Fibroblast of skin of right biceps (primary cell): Measurements from ENCODE around the gene GLE1.
"Not testable (repeated sequence)": the region's sequence is repeated elsewhere in the genome, so short reads cannot be mapped to it uniquely, and the experiment has no call there.

Experiments used
- DNase-seq: peaks from one replicate; pipeline ENCODE4 v3.0.0-alpha.2; 2013

The GLE1 gene

DNA sequence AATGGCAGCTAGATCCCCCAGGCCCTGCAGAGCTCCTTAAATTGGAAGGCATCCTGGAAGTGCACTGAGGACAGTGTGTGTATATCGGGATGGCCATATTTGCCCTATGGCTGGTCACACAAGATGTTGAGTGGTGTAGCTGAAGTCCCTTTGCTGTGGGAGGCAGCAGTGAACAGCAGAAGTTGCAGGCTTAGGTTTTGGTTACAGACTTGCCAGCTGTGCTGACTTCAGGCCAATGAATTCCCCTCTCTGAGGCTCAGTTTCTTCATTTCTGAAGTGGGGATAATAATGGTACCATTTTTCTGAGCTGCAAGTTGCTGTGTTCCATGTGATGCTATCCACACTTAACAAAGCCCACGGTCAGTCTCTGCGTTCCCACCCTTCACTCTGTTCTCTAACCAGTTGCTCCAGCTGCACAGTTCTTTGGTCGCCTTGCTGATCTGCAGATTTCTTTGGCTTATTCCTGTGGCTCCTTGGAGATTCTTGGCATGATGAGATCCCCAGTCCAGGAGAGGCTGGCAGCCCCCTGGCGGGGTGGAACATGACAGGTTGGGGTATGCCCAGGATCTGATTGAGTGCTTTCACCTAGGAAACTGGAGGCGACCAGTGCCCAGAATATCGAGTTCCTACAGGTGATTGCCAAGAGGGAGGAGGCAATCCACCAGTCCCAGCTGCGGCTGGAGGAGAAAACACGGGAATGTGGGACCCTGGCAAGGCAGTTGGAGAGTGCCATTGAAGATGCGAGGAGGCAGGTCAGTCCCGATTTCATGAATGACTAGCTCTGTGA is 6.5 kb upstream of the GLE1 start:
- no peak for DNase-seq

DNA sequence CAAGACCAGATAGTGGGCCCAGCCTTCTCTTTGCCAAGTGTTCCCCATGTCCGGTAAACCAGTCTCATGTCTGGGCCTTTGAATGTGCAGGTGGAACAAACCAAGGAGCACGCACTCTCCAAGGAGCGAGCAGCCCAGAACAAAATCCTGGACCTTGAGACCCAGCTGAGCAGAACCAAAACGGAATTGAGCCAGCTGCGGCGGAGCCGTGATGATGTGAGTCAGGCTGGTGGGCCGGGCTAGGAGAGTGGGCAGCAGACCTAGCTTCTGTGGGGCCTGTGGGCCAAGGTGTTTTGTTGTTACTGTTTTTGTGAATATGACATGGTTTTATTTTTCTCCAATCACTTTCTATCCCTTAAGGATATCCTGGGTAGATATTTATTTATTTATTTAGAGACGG is 5.6 kb upstream of the GLE1 start:
- DNase-seq = no peak

DNA sequence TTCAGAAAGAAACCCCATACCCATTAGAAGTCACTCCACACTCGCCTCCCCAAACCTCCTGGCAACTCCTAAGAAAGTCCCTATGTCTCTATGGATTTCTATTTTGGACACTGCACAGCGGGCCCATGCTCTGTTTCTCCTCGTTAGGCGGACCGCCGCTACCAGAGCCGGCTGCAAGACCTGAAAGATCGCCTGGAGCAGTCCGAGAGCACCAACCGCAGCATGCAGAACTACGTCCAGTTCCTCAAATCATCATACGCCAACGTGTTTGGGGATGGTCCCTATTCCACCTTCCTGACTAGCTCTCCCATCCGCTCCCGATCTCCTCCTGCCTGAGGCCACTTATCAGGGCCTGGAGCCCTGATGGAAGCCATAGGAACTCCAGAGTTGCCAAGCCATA is 4.6 kb upstream of the GLE1 start:
- no peak for DNase-seq

DNA sequence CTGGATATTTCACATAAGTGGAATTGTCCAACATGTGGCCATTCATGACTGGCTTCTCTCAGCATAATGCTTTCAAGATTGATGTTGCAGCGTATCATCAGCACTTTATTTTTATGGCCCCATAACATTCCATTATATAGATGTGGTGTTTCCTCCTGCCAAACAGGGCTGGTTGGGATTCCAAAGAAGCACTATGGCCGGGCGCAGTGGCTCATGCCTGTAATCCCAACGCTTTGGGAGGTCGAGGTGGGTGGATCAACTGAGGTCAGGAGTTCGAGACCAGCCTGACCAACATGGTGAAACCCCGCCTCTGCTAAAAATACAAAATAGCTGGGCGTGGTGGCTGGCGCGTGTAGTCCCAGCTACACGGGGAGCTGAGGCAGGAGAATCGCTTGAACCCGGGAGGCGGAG is 1.1 kb upstream of the GLE1 start:
- peak; percentile 72 for DNase-seq

DNA sequence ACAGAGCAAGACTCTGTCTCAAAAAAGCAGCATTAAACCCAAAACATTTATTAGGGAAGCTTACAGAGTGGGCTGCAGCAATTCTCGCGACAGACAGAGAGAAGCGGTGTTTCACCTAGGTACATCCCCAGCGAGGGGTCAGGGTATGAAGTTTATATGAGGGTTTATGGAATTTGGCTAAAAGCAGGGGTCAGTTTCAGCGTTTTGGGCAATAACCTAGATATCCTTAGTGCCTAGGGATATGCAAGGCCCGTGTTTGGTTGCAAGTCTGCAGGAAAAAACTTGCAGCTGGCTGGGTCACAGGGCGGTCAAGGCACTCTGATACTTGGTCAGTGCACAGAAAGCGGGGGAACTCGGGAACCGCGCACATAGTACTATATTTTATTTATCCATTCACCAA is 649 bp upstream of the GLE1 start:
- DNase-seq = no peak

DNA sequence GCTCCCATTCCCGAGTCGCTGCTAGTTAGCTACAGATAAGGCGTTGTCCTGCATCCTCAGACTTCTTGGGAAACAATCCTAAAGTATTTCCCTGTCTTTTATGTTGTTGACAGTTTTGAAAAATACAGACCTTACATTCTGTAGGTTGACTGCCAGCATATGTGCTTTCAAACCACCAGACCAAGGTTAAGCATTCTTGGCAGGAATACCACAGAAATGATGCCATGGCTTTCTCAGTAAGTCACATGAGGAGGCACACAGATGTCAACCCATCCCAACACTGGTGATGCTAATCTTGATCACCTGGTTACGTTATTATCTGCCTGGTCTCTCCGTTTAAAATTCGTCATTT is 871 bp downstream of the GLE1 start:
- peak; percentile 44 for DNase-seq

DNA sequence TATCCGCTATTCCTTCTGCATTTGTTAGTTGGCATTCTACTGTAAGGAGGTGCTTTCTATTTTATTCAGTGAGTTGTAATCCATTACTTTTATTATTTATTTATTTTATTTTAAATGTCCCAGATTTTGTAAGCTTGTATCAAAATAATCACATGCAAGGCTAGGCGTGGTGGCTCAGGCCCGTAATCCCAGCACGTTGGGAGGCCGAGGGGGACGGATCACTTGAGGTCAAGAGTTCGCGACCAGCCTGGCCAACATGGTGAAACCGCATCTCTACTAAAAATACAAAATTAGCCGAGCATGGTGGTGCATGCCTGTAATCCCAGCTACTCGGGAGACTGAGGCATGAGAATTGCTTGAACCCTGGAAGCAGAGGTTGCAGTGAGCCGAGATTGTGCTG is 1.4 kb downstream of the GLE1 start:
- DNase-seq = not testable (repeated sequence)

DNA sequence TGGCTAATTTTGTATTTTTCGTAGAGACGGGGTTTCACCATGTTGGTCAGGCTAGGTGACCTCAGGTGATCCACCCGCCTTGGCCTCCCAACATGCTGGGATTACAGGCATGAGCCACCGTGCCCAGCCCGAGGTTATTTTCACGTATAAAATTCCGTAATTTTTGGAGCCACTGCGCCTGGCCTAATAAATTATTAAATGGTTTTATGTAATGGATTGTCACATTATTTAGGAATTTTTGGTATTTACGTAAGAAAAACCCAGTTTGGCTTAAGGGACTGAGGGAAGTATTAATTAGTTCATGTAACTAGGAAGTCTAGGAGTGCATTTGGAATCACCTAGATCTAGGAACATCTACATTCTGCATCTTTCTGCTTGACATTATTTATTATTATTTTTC is 8.3 kb downstream of the GLE1 start:
- DNase-seq = no peak

DNA sequence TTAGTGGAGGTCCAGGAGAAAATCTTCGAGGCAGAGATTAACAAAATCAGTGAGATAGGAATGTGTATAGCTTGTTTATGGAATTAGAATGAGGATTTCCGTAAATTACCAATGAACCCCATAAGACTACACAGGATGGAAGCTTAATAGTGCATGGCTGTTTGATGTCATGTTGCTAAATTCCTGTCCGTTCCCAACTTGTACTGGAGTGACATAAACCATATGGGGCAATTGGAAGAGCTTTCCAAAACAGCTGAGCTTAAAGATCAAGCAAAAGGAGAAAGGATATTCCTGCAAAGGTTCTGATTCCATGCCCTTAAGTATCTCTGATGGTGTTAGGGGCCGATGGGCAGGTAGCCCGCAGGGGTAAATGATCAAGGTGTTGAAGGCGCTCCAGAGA is 17.4 kb downstream of the GLE1 start:
- DNase-seq = no peak

DNA sequence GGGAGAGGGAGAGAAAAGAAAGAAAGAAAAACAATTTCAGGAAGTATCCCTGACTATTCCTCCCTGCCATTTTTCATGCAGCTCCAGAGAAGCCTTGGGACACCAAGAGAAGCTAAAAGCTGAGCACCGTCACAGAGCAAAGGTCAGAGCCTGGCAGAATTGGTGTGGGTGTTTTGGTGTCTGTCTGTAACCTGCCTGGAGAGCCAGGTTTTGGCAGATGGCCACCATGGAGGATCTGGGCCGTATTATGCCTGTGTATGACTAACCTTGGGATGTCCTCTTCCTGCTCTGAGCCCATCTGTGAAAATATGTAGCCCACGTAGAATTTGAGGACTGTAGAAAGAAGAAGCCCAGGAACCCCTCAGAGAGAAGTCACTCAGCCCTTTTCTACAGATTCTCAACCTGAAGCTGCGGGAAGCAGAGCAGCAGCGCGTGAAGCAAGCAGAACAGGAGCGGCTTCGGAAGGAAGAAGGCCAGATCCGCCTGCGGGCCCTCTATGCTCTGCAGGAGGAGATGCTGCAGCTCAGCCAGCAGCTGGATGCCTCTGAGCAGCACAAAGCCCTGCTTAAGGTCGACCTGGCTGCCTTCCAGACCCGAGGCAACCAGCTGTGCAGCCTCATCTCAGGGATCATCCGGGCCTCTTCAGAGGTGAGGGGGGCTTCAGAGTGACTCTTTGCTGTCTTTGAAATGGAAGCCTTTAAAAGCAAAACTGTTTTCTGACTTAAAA is 18.8 kb downstream of the GLE1 start:
- peak; percentile 41 for DNase-seq

DNA sequence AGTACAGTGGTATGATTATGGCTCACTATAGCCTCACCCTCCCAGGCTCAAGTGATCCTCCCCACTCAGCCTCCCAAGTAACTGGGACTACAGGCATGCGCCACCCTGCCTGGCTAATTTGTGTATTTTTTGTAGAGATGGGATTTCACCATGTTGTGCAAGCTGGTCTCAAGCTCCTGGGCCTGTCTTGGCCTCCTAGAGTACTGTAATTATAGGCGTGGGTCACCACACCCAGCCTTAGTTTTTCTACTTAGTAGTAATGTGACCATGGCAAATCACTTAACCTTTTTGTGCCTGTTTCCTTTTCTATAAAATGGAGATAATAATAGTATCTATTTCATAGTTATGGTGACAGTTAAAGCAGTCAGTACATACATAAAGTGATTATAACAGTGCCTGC is 22.2 kb downstream of the GLE1 start:
- no peak for DNase-seq

DNA sequence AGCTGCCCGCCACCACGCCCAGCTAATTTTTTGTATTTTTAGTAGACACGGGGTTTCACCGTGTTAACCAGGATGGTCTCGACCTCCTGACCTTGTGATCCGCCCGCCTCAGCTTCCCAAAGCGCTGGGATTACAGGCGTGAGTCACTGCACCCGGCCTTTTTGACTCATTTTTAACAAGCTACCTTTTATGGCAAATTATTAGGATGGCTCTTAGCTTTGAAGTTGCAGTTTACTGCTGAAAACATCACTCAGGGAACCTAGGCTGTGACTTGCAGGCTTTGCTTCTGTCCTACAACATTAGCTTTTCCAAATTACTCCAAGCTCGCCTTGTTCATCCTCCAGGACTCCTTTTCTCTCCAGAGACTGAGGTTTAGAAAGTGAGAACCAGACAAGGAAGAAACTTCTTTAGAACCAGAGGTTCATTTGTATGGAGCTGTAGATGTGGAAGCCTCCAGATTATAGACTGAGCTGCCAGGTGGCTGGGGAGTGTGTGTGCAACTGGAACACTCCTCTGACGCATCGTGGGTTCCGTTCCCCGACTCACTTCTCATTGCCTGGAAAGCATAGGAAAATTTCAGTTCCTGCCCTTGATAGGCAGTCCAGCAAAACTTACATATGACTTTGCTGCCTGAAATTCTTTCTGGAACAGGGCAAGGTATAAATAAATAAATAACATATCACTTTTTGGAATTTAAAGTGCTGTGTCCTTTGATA is 24.1 kb downstream of the GLE1 start:
- DNase-seq = peak; percentile 18

DNA sequence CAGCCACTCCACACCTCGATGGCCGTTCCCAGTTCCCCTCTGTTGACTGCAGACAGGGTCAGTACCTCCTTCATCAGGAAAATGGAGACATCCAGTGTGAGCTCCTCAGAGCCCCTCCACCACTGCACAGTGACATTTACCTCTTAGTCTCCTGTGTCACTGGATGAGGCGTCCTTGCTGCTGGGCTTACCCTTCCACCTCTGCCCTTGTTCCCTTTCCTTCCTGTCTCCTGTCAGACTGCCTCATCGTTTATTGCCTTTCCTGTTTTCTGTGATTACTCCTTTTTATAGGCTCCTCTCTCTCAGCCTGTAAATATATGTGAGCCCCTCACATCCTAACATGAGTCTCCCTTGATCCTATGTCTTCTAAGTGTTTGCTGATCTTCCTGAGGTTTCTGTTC is 24.7 kb downstream of the GLE1 start:
- no peak for DNase-seq

DNA sequence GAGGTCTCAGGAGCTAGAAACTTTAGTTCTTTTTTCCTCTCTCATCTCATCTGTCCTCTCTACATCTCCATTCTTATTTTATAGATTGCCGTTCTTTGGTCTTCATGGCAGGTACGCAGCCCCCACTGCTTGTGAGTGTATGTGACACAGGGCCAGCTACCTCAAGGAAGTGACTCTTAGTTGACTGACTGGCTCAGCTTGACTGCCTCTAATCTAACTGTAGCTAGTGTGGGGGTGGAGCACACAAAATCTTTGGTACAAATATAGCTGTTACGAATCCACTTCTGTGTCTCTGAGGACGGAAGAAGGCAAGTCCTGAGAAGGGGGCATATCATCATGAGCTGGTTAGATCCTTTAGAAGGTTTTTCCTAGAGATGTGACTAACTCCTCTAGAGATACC is 28.1 kb downstream of the GLE1 start:
- no peak for DNase-seq

DNA sequence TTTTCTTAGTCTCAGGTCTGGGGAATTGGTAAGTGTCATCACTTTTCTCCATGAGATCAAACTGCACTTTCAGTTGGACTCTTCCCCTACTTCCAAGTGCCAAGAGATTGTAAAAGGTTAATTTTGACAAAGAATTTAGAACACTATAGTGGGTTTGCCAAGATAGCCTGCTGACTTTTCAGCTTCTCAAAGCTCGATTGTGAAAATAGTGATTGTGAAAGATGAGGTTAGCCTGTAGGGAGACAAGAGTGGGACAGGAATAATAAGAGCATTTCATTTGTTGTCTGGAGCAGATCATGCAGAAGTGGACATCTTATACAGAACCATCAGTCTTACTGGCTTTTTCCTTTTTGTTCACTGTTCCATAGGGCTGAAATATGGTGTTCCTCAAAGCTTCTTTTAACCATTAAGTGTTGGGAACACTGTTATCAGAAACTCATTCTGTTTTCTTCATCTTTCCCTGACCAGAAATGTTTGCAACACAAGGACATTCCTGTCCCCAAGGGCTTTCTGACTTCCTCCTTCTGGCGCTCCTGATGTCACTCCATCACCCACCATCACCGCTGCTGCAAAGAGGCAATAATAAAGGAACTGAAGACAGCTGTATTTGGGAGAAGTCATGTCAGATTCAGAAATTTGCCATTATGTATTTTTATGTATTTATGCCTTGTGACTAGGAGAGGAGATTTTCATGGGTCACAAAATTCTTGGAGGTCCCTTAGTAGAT is 36.3 kb downstream of the GLE1 start:
- no peak for DNase-seq

DNA sequence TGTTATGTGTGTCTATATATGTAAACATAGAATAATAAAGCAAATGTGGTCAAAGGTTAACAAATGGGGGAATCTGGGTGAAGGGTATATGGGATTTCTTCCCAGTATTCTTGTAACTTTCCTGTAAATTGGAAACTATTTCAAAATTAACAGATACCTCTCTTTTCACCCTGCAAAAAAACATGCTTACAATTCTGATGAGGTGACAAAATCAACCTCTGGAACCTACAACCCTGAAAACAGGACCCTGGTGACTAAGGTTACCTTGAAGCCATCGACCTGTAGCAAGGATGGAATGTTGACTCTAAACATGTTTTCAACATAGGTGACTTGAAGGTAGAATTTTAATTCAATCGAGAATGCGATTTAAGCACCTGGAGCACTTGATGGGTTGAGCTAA is 42.0 kb downstream of the GLE1 start:
- no peak for DNase-seq

DNA sequence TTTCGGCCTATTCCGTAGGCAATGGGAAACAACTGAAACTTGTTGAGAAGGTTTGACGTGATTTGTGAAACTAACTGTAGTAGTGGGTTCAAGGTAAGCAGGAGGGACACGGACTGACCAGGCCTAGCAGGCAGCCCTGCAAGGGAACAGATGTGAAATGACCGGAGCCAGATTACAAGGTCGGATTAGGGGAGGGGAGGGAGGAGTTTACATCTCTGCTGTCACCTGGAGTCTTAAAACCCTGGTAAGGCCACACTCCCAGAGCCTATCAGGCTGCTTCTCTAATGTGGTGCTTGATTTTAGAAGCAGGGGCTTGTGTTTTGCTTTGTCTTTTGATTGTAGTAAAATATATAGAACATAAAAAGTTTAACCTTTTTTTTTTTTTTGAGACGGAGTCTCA is 44.4 kb downstream of the GLE1 start:
- DNase-seq = no peak

DNA sequence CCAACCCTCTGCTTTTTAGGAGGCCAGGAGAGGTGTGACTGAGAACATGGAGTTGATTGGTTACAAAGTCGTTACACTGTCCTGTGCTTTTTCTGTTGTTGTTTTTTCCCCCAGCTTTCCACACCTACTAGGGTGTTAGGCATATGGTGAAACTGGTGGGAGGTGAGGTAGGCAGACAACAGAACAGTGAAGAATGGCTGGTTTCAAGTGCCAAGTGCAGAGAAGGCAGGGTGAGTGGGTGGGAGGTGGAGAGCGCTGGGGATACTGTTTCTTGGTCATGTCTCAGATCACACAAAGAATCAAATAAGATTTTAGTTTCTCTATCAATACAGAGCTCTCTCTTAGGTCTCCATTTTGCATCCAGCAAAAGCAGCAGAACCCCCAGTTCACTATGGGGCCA is 45.7 kb downstream of the GLE1 start:
- no peak for DNase-seq

DNA sequence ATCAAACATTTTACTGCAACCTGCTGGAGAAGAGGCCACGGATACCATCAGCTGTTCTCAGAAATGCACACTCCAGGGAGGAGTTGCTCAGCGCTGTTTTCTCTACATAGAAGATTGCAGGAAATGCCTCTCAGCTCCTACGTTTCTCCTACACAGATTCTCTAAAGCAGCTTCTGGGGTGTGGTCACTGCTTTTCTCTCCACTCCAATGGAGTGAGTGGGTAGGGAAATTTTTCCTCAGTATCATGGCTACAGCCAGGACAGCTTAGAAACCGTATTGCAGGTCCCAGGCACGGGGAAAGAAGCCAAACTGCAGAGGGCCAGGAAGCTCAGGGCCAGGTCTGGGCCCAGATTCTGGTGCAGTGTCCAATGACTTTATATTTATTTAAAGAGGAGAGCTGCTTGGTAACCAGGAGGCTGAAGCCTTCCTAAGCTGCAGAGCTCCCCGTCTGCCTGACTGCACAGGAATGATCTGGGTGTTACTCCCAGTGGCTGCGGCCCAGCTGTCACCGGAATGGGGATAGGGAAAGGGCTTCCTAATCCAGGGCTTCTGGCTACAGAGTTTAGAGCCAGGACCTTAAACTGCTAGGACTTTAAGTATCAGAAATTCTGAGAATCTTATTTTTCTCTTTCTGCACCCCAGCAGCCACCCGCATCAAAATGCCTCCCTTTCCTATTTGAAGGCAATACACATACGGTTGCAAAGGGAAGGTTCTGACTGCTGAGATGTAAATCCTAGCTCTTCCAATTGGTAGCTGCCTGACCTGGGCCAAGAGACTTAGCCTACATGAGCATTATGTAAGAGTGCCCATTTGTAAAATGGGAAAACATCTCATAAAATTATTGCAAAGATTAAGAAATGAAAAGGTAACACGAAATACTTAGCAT is 46.5 kb downstream of the GLE1 start:
- peak; percentile 46 for DNase-seq

DNA sequence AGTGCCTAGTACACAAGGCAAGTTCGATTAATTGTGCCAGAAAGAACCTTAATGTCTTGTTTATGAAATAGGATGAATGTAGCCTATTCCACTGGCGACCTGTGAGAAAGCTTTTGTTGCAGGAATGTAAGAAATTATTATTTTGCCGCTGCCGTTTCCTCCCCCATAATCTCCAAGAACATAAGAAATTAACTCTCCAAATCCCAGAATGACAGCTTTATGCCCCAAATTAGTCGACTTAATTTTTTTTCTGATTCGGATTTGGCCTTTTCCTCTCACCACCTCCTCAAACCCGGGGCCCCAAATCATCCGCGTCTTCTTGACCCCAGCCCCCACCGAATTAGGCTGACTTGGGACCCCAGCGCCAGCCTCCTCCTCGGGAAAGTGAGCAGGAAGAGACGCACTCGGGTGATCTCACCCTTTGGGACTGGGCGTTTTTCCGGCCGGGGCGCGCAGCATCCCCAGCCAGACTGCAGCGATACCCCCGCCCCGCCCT is 47.2 kb downstream of the GLE1 start:
- DNase-seq = no peak

DNA sequence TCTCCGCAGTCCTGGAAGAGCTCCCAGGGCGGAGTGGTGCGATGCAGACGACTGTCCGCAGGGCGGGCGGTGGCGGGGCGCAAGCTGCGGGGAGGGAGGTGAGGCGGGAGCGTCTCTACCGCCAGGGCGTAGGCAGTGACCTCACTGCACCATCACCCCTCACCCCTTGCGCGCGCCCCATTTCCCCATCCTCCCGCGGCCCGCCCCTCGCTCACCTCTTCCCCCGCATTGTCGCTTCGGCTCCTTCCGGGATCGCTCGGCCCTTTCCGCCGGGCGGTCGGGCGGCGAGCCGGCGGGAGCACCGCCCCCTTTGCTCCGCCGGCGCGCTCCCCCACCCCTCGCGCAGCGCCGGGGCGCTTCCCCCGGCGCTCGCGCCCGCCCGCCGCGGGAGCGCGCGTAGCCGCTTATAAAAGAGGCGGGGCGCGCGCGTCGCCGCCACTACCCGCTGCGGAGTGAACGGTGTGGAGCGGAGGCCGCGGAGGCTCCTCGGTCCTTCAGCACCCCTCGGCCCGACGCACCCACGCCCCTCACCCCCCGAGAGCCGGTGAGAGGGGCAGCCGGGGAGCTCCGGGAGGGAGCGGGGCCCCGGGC is 47.7 kb downstream of the GLE1 start, which contains the start of gene SPTAN1:
TSS of gene SPTAN1 (plus strand) at position 435 of the 591 bp plus-strand sequence. CDS start 14,154 bp downstream, outside the sequence.
- DNase-seq = peak; percentile 90
